Esophagus squamous epithelium (tissue), 4 donors: ENCODE measurements around the gene POLE3.
"Not testable (repeated sequence)": the region's sequence is repeated elsewhere in the genome, so short reads cannot be mapped to it uniquely, and the experiment has no call there.

Experiments
- CTCF ChIP-seq, 6 experiments: fragments of 450-650 bp in 4 of 6; fragments of 200-600 bp in 2 of 6; sonication (generic) in 2 of 6; IDR thresholded peaks; one replicate each; pipeline ENCODE4 v1.5.1; 2016 to 2019; ENCODE audit warnings: antibody characterized with exemption in 6 of 6, mild to moderate bottlenecking in 4 of 6, moderate library complexity in 4 of 6
- POLR2A ChIP-seq, 4 donors: fragments of 450-650 bp; IDR thresholded peaks; one replicate each; pipeline ENCODE4 v1.6.1; 2017; ENCODE audit warnings: antibody characterized with exemption in 4 of 4, mild to moderate bottlenecking in 4 of 4, moderate library complexity in 3 of 4

- TF ChIP-seq CTCF, POLR2A (IDR thresholded peaks at IDR 0.05): not testable (repeated sequence)
Measured at GRCh38 chr9:113379829-113380210, 30.7 kb downstream of the POLE3 start.
